Keratinocyte (primary cell): ENCODE measurements around the gene PLGRKT.
"Not testable (repeated sequence)": the region's sequence is repeated elsewhere in the genome, so short reads cannot be mapped to it uniquely, and the experiment has no call there.

Experiments
- CTCF ChIP-seq, 3 experiments: IDR thresholded peaks in 1 of 3; conservative IDR thresholded peaks in 1 of 3; optimal IDR thresholded peaks in 1 of 3; 2 replicates in 2 of 3; 3 replicates in 1 of 3; pipeline versions ENCODE3 to v1.5.1; 2011; ENCODE audit warnings: low read length in 3 of 3, mild to moderate bottlenecking in 3 of 3, moderate library complexity in 2 of 3, control low read depth in 1 of 3, inconsistent platforms in 1 of 3; ENCODE audit not compliant: insufficient read depth in 2 of 3; ENCODE audit errors: extremely low read depth in 1 of 3
- EZH2 ChIP-seq: IDR thresholded peaks from one replicate; pipeline ENCODE4 v1.6.1; 2012; ENCODE audit warnings: inconsistent platforms, mild to moderate bottlenecking, low read length, moderate library complexity

- not testable (repeated sequence) for TF ChIP-seq CTCF (optimal IDR thresholded peaks at IDR 0.05 in 1 of 3, IDR thresholded peaks at IDR 0.05 in 1 of 3, conservative IDR thresholded peaks at IDR 0.05 in 1 of 3; ENCODE audit: extremely low read depth in 1 of 3, insufficient read depth in 2 of 3, low read length in 3 of 3); EZH2
Observed at GRCh38 chr9:5338992-5339981, 98.4 kb downstream of the PLGRKT start, which contains the start of gene RLN1.
